Left lung (tissue), 10 donors: ENCODE results near the gene SMCO3. TPM values are rescaled to one million over a fixed set of nuclear protein-coding genes. Genes with fewer than 3 reads are reported as not detected.

ENCODE experiments used
- ATAC-seq: fragments of 200-7000 bp; cut with Tn5 transposase; one replicate; pipeline ENCODE4 v1.9.1; 2020; ENCODE audit warnings: moderate library complexity
- DNase-seq, 4 donors: peaks; one replicate each; pipeline ENCODE4 v3.0.0-alpha.2; 2013 to 2020
- H3K27ac ChIP-seq, 2 donors: fragments of 200-600 bp; sonication (generic) in 1 of 2; one replicate each; pipeline versions ENCODE4 v1.5.0 to v1.8.0; 2020 to 2021
- H3K27me3 ChIP-seq, 2 donors: fragments of 200-600 bp; sonication (generic) in 1 of 2; one replicate each; pipeline versions ENCODE4 v1.5.0 to v1.8.0; 2020 to 2021
- H3K36me3 ChIP-seq, 2 donors: fragments of 200-600 bp; sonication (generic) in 1 of 2; one replicate each; pipeline versions ENCODE4 v1.5.0 to v1.8.0; 2020 to 2021
- H3K4me1 ChIP-seq, 2 donors: fragments of 200-600 bp; one replicate each; pipeline ENCODE4 v1.8.0; 2021
- H3K4me3 ChIP-seq, 2 donors: fragments of 200-600 bp; sonication (generic) in 1 of 2; one replicate each; pipeline versions ENCODE4 v1.5.0 to v1.8.0; 2020 to 2021; ENCODE audit warnings: mild to moderate bottlenecking in 1 of 2
- H3K9me3 ChIP-seq, 2 donors: fragments of 200-600 bp; sonication (generic) in 1 of 2; one replicate each; pipeline versions ENCODE4 v1.5.0 to v1.8.0; 2020 to 2021
- CTCF ChIP-seq, 2 donors: fragments of 200-600 bp; sonication (generic) in 1 of 2; IDR thresholded peaks; one replicate each; pipeline versions ENCODE4 v1.5.0 to v1.8.0; 2021; ENCODE audit warnings: antibody characterized with exemption in 2 of 2
- intact Hi-C, 2 donors: fragments of 100-400 bp; cut with DNase I; formaldehyde crosslinking; loops; one replicate each; pipeline versions ENCODE4 v1.11.2 to v1.14.2; 2022
- polyA plus RNA-seq, 6 donors: library from polyadenylated mRNA; unstranded; fragments of 120-200 nt; gene quantifications; one replicate each; pipeline ENCODE4 v1.2.1, GENCODE V29; 2013; ENCODE audit not compliant: insufficient read length in 6 of 6
- total RNA-seq, 2 donors: library from RNA; stranded (reverse); fragmentation: NEBNext Ultra II Directional; extraction: Animal tissue kit (Norgen Biotek cat#: 25700); gene quantifications; one replicate each; pipeline ENCODE4 v1.2.1, GENCODE V29; 2021
- donor health status: DM: no; HTN: yes; CAD: no.
- donor health status: DM: no; HTN: no; CAD: no.

The SMCO3 gene
- total and polyA plus RNA-seq, 8 donors: 0.28 to 1.1 (median 0.59) TPM

DNA sequence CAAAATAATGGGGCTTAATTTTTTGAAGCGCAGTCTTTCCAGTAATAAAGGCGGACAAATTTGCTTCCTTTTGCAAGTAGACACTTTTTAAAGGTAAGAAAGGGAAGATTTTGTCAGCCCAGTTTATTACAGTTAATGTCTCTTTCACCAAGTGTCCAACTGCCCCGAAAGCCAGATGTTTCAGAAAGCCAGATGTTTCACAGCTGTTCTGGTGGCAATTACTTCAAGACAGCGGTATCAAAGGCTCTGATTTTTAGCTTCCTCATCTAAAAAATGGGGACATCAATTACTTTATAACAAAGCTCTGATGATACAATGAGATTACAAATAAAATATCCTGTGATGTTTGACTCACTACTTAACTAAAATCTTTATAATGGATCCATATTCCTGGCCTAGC, 11.7 kb downstream of the SMCO3 start:
- Histone ChIP-seq H3K4me1 (peaks cover 6 to 25% of the 10 kb centered on the region in 2 donors), H3K4me3 (peak overlapping the region; percentile 65 to 80), H3K27me3 (no peaks in the 10 kb centered on the region), H3K36me3 (peaks cover 0 to 25% of the 10 kb centered on the region in 2 donors), H3K27ac (no peak overlapping the region), H3K9me3 (no peaks in the 10 kb centered on the region)
- DNase-seq (peak in 1 of 4 donors; percentile 20), ATAC-seq (no peak)
- no peak for TF ChIP-seq CTCF (IDR thresholded peaks at IDR 0.05)
- intact Hi-C loops: no loop called here

GRCh38 chr12:14795028-14795448, 18.9 kb downstream of the SMCO3 start:
- TF ChIP-seq CTCF (IDR thresholded peaks at IDR 0.05): no peak
- H3K27ac ChIP-seq: no peak overlapping the region
- H3K4me1 ChIP-seq: no peaks in the 10 kb centered on the region
- DNase-seq: peak in 2 of 4 donors; percentile 55 to 74
- H3K36me3 ChIP-seq: peaks cover 3 to 97% of the 10 kb centered on the region in 2 donors
- ATAC-seq: no peak
- H3K27me3 ChIP-seq: no peaks in the 10 kb centered on the region
- no peak overlapping the region for H3K4me3 ChIP-seq
- H3K9me3 ChIP-seq: no peaks in the 10 kb centered on the region
- intact Hi-C loops: no loop called here

GRCh38 chr12:14785568-14785967, 28.4 kb downstream of the SMCO3 start:
- intact Hi-C loops: no loop called here
- H3K36me3 ChIP-seq: peaks cover 0 to 61% of the 10 kb centered on the region in 2 donors
- no peak for TF ChIP-seq CTCF (IDR thresholded peaks at IDR 0.05)
- no peaks in the 10 kb centered on the region for H3K4me1 ChIP-seq
- H3K9me3 ChIP-seq: no peaks in the 10 kb centered on the region
- no peak overlapping the region for H3K27ac ChIP-seq
- ATAC-seq: no peak
- DNase-seq: no peak
- no peak overlapping the region for H3K4me3 ChIP-seq
- H3K27me3 ChIP-seq: no peaks in the 10 kb centered on the region

DNA sequence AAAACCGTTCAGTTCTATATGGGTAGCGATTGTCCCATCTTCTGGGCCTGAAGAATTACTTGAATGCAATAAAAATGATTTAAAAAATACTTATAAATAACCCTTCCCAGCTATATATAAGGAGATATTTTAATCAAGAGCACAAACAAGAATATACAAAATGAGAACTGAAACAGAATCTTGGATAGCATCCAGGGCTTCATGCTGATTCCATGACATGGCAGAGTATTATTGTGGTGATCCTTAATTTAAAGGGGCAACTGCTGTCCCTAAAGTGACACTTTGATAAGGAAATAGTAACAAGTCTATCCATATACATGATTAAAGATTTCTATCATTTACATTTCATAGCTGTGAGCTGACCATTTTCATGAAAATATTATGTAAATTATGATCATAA, 29.5 kb downstream of the SMCO3 start:
- intact Hi-C loops: no loop called here
- DNase-seq: no peak
- no peak overlapping the region for H3K4me3 ChIP-seq
- H3K36me3 ChIP-seq: peaks cover 0 to 50% of the 10 kb centered on the region in 2 donors
- H3K27ac ChIP-seq: no peak overlapping the region
- no peak for TF ChIP-seq CTCF (IDR thresholded peaks at IDR 0.05)
- H3K9me3 ChIP-seq: no peaks in the 10 kb centered on the region
- no peak for ATAC-seq
- H3K4me1 ChIP-seq: no peaks in the 10 kb centered on the region
- H3K27me3 ChIP-seq: no peaks in the 10 kb centered on the region

DNA sequence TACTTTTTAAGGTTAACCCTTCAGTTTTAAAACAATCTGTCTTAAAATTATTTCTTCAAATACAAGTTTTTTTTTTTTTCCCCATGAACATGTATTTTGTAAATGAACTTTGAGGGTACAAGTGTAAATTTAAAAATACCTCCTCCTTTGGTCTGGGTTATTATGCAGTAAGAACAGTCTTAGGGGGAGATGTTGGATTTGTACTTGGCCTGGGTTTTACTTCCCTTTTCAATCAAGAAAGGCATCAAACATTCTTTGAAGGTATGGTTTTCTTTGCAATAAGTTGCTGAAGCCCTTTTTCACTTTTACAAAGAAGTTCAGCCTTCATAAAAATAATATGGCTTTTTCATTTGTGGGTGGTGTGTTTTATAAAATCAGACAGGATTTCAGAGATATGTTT, 31.2 kb downstream of the SMCO3 start:
- DNase-seq (no peak), ATAC-seq (no peak)
- TF ChIP-seq CTCF (IDR thresholded peaks at IDR 0.05): no peak
- H3K27ac ChIP-seq: no peak overlapping the region
- H3K27me3 ChIP-seq: no peaks in the 10 kb centered on the region
- H3K4me3 ChIP-seq: no peak overlapping the region
- peaks cover 0 to 33% of the 10 kb centered on the region in 2 donors for H3K36me3 ChIP-seq
- intact Hi-C loops: no loop called here
- H3K9me3 ChIP-seq: no peaks in the 10 kb centered on the region
- no peaks in the 10 kb centered on the region for H3K4me1 ChIP-seq
